Activated CD4-positive, alpha-beta T cell treated with anti-CD3 and anti-CD28 coated beads, Interleukin-2, Interleukin-4, amounts not matched to agents 100 ng/mL and 50 ng/mL, durations not matched to agents 16 hours and 8 hours (primary cell): ENCODE measurements around the gene TCEA2.
"Not testable (repeated sequence)": the region's sequence is repeated elsewhere in the genome, so short reads cannot be mapped to it uniquely, and the experiment has no call there.

Source experiments
- DNase-seq: peaks from one replicate; pipeline ENCODE4 v3.0.0-alpha.2; 2020; ENCODE audit warnings: low spot score

Gene TCEA2

GRCh38 chr20:64077876-64078551 lies 15.0 kb downstream of the TCEA2 start:
- peak; percentile 65 for DNase-seq

GRCh38 chr20:64078934-64079272 lies 15.9 kb downstream of the TCEA2 start:
- DNase-seq, result no peak

- DNase-seq, result peak; percentile 75
Measured at GRCh38 chr20:64079273-64080012, 16.4 kb downstream of the TCEA2 start, which contains the start of gene RGS19. TSS of gene RGS19 (minus strand) at chr20:64079518. CDS start at chr20:64076886, 2,632 bp downstream.

- no peak for DNase-seq
Measured at GRCh38 chr20:64080013-64080812, 17.2 kb downstream of the TCEA2 start, which contains the start of gene OPRL1. TSS of gene OPRL1 (plus strand) at chr20:64080082. CDS start at chr20:64092721, 12,639 bp downstream.

- no peak for DNase-seq
Measured at GRCh38 chr20:64080813-64081623, 18.0 kb downstream of the TCEA2 start.

GRCh38 chr20:64081624-64081964 lies 18.6 kb downstream of the TCEA2 start:
- DNase-seq, result no peak

GRCh38 chr20:64082126-64082731 lies 19.2 kb downstream of the TCEA2 start:
- no peak for DNase-seq

GRCh38 chr20:64082820-64083377 lies 19.9 kb downstream of the TCEA2 start:
- no peak for DNase-seq

- peak; percentile 67 for DNase-seq
Measured at GRCh38 chr20:64083378-64083803, 20.4 kb downstream of the TCEA2 start.

GRCh38 chr20:64083804-64084684 lies 21.0 kb downstream of the TCEA2 start, which contains the start of gene LKAAEAR1:
TSS of gene LKAAEAR1 (minus strand) at chr20:64084398. CDS start at chr20:64084219, 179 bp downstream.
- DNase-seq, result no peak

GRCh38 chr20:64084685-64085152 lies 21.7 kb downstream of the TCEA2 start:
- no peak for DNase-seq

GRCh38 chr20:64086801-64087200 lies 23.8 kb downstream of the TCEA2 start:
- DNase-seq, result no peak

GRCh38 chr20:64087226-64087825 lies 24.3 kb downstream of the TCEA2 start:
- not testable (repeated sequence) for DNase-seq

GRCh38 chr20:64088586-64088985 lies 25.6 kb downstream of the TCEA2 start:
- DNase-seq, result not testable (repeated sequence)

- DNase-seq, result no peak
Measured at GRCh38 chr20:64090165-64090564, 27.2 kb downstream of the TCEA2 start.

- no peak for DNase-seq
Measured at GRCh38 chr20:64091340-64091739, 28.3 kb downstream of the TCEA2 start.

GRCh38 chr20:64091770-64092169 lies 28.8 kb downstream of the TCEA2 start:
- DNase-seq, result no peak

GRCh38 chr20:64092258-64093012 lies 29.4 kb downstream of the TCEA2 start:
- DNase-seq, result no peak
